ENCODE results near the gene UTF1. TPM values are rescaled to one million over a fixed set of nuclear protein-coding genes. Genes with fewer than 3 reads are reported as not detected.
"Not testable (repeated sequence)": the region's sequence is repeated elsewhere in the genome, so short reads cannot be mapped to it uniquely, and the experiment has no call there.

UTF1 gene
- total and polyA plus RNA-seq, 9 donors = 0.06 to 9.3 (median 2.5) TPM; not detected in 2

DNA sequence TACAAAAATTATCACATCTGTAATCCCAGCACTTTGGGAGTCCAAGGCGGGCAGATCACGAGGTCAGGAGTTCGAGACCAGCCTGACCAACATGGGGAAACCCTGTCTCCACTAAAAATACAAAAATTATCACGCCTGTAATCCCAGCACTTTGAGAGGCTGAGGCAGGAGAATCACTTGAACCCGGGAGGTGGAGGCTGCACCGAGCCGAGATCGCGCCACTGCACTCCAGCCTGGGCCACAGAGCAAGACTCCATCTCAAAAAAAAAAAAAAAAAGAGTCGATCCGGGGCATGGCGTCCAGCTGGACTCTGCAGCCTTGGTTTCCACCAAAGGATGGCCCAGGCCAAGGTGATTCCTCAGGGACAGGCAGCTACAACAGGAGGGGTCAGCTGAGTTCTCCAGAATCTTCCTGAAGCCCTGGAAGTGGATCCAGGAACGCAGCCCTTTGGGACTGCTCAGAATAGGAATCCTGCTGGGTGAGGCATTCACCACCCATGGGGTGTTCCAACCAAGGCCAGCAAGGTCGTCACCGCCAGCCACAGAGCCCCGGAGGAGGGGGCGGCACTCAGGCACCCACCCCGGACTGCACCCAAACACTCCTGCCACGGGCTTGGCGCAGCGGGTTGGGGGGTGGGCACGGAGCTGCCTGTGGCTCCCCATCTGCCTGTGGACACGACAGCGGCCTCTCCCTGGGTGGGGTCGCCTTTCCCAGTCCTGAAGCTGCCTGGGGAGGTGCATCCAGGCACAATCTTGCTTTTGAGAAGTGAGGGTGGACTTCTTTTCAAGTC lies 12.0 kb upstream of the UTF1 start:
- no peaks in the 10 kb centered on the region for H3K4me1 ChIP-seq (ENCODE audit: insufficient read depth)
- no peak overlapping the region for H3K27ac ChIP-seq
- intact Hi-C loops (cut with DNase I) = no loop called here
- no peaks in the 10 kb centered on the region for H3K36me3 ChIP-seq
- no peaks in the 10 kb centered on the region for H3K9me3 ChIP-seq
- no peaks in the 10 kb centered on the region for H3K27me3 ChIP-seq
- no peak overlapping the region for H3K4me3 ChIP-seq
- 88 to 89% (median 88%) methylated on average over 22 to 25 of the region's 25 CpGs for WGBS, 3 donors
- TF ChIP-seq POLR2A (IDR thresholded peaks at IDR 0.05) = no peak
- no peak for TF ChIP-seq EP300 (IDR thresholded peaks at IDR 0.05)
- TF ChIP-seq, protein P1, sequence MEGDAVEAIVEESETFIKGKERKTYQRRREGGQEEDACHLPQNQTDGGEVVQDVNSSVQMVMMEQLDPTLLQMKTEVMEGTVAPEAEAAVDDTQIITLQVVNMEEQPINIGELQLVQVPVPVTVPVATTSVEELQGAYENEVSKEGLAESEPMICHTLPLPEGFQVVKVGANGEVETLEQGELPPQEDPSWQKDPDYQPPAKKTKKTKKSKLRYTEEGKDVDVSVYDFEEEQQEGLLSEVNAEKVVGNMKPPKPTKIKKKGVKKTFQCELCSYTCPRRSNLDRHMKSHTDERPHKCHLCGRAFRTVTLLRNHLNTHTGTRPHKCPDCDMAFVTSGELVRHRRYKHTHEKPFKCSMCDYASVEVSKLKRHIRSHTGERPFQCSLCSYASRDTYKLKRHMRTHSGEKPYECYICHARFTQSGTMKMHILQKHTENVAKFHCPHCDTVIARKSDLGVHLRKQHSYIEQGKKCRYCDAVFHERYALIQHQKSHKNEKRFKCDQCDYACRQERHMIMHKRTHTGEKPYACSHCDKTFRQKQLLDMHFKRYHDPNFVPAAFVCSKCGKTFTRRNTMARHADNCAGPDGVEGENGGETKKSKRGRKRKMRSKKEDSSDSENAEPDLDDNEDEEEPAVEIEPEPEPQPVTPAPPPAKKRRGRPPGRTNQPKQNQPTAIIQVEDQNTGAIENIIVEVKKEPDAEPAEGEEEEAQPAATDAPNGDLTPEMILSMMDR (IDR thresholded peaks at IDR 0.05) = no peak
- no peak for DNase-seq

DNA sequence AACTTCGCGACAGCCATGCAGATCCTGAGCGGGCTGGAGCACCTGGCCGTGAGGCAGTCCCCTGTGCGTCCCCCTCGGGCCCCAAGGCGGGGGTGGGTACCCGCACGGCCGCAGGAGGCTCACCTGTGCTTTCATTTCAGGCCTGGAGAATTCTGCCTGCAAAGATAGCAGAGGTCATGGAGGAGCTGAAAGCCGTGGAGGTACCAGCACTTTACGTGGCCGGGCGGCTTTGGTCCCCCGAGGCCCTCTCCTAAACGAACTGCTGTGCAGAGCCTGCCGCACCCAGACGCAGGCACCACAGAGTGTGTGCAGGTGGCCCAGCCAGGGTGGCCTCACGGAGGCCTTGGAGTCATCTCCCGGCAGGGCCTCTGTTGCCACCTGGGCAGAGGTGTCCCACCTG lies 11.1 kb upstream of the UTF1 start:
- intact Hi-C loops (cut with DNase I) = no loop called here
- H3K4me1 ChIP-seq (ENCODE audit: insufficient read depth) = peaks cover 2% of the 10 kb centered on the region
- H3K4me3 ChIP-seq = no peak overlapping the region
- 88 to 94% (median 91%) methylated on average over 19 to 20 of the region's 20 CpGs for WGBS, 3 donors
- TF ChIP-seq POLR2A (IDR thresholded peaks at IDR 0.05) = no peak
- TF ChIP-seq EP300 (IDR thresholded peaks at IDR 0.05) = no peak
- TF ChIP-seq, protein P1 (IDR thresholded peaks at IDR 0.05) = no peak
- no peak overlapping the region for H3K27ac ChIP-seq
- H3K9me3 ChIP-seq = no peaks in the 10 kb centered on the region
- H3K36me3 ChIP-seq = no peaks in the 10 kb centered on the region
- no peaks in the 10 kb centered on the region for H3K27me3 ChIP-seq
- DNase-seq = no peak

DNA sequence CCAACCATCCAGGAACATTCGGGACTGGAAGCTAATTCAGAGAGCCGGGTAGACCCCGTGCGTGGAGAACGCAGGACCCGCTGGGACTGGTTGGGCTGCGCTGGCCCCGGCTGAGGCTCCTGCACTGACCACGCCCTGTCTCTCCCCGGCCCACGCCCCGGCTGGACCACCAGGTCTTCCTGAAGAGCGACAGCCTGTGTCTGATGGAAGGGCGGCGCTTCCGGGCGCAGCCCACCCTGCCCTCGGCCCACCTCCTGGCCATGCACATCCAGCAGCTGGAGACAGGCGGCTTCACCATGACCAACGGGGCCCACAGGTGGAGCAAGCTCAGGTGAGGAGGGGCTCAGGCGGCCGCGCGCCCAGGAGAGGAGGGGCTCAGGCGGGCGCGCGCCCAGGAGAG lies 10.2 kb upstream of the UTF1 start:
- WGBS, 3 donors = 4 to 8% (median 5%) methylated on average over 27 to 28 of the region's 28 CpGs
- no peak overlapping the region for H3K4me3 ChIP-seq
- H3K4me1 ChIP-seq (ENCODE audit: insufficient read depth) = peaks cover 6% of the 10 kb centered on the region
- DNase-seq = no peak
- H3K9me3 ChIP-seq = no peaks in the 10 kb centered on the region
- no peak for TF ChIP-seq EP300 (IDR thresholded peaks at IDR 0.05)
- TF ChIP-seq, protein P1 (IDR thresholded peaks at IDR 0.05) = no peak
- no peak for TF ChIP-seq POLR2A (IDR thresholded peaks at IDR 0.05)
- intact Hi-C loops (cut with DNase I) = no loop called here
- H3K36me3 ChIP-seq = no peaks in the 10 kb centered on the region
- H3K27ac ChIP-seq = no peak overlapping the region
- H3K27me3 ChIP-seq = no peaks in the 10 kb centered on the region

DNA sequence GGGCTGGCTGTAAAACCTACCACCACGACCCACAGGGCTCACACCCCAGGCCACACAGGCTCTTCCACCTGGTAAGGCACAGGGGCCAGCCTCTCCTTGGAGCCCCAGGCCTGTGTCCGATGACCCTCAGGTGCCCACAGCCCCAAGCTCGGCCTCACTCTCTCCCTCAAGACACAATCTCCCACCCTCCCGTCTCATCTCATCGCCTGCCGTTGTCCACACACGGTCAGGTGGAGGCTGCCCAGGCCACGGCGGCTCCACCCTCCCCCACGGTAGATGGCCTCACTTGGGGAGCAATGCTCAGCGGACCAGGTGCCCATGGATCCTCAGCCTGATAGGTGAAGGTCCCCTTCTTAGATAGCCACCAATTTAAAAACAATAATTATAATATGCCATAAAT lies 8.7 kb upstream of the UTF1 start:
- DNase-seq = no peak
- no peak overlapping the region for H3K4me3 ChIP-seq
- no peaks in the 10 kb centered on the region for H3K36me3 ChIP-seq
- intact Hi-C loops (cut with DNase I) = no loop called here
- TF ChIP-seq EP300 (IDR thresholded peaks at IDR 0.05) = no peak
- TF ChIP-seq POLR2A (IDR thresholded peaks at IDR 0.05) = no peak
- TF ChIP-seq, protein P1 (IDR thresholded peaks at IDR 0.05) = no peak
- H3K4me1 ChIP-seq (ENCODE audit: insufficient read depth) = peaks cover 11% of the 10 kb centered on the region
- WGBS, 3 donors = 91 to 93% (median 92%) methylated on average over 11 of the region's 11 CpGs
- no peak overlapping the region for H3K27ac ChIP-seq
- H3K27me3 ChIP-seq = no peaks in the 10 kb centered on the region
- H3K9me3 ChIP-seq = no peaks in the 10 kb centered on the region

DNA sequence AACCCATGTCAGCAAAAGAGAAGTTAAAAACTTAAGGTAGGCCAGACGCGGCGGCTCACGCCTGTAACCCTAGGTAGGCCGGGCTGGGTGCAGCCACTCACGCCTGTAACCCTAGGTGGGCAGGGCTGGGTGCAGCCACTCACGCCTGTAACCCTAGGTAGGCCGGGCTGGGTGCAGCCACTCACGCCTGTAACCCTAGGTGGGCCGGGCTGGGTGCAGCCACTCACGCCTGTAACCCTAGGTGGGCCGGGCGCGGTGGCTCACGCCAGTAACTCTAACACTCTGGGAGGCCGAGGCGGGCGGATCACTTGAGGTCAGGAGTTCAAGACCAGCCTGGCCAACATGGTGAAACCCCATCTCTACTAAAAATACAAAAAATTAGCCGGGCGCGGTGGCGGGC lies 8.3 kb upstream of the UTF1 start:
- not testable (repeated sequence) for H3K27me3 ChIP-seq
- 89 to 96% (median 93%) methylated on average over 18 to 22 of the region's 22 CpGs for WGBS, 3 donors
- peaks cover 11% of the 10 kb centered on the region for H3K4me1 ChIP-seq (ENCODE audit: insufficient read depth)

More for the DNA sequence above, 8.3 kb upstream of the UTF1 start:
- DNase-seq; intact Hi-C loops (cut with DNase I); H3K4me3 ChIP-seq; H3K27ac ChIP-seq; H3K9me3 ChIP-seq; H3K36me3 ChIP-seq: not testable (repeated sequence)
